ENCODE measurements around the gene TIMP4. TPM values are rescaled to one million over a fixed set of nuclear protein-coding genes. Genes with fewer than 3 reads are reported as not detected.

Gene TIMP4
- total RNA-seq, 1 experiment from 2014 or later, result not detected

- POLR2A ChIA-PET, result interaction anchor here (0.6 kb wide), 1 partner anchor 251 kb away, joined by 4 read pairs; no protein-coding TSS in a partner anchor
- intact Hi-C loops (cut with micrococcal nuclease), result no loop called here
- CTCF ChIA-PET, result no interaction called here
- no peak for DNase-seq (ENCODE audit: unreplicated experiment)
- no peak for TF ChIP-seq CTCF (IDR thresholded peaks at IDR 0.05; ENCODE audit: unreplicated experiment)
- no TSS peak for BruUV-seq (replicated peaks)
- H3K4me3 Mint-ChIP-seq (ENCODE audit: unreplicated experiment), result no peak overlapping the region
- no peaks in the 10 kb centered on the region for H3K36me3 Mint-ChIP-seq (ENCODE audit: insufficient read depth, unreplicated experiment)
- no peaks in the 10 kb centered on the region for H3K9me3 Mint-ChIP-seq (ENCODE audit: unreplicated experiment)
- H3K4me1 Mint-ChIP-seq (ENCODE audit: insufficient read depth, unreplicated experiment), result peaks cover 5% of the 10 kb centered on the region
- H3K27me3 Mint-ChIP-seq (ENCODE audit: insufficient read depth, unreplicated experiment), result peaks cover 43% of the 10 kb centered on the region
- H3K27ac Mint-ChIP-seq (ENCODE audit: low read depth, unreplicated experiment), result no peak overlapping the region
These were observed 43.6 kb downstream of the TIMP4 start for GRCh38 chr3:12115104-12115503.

DNA sequence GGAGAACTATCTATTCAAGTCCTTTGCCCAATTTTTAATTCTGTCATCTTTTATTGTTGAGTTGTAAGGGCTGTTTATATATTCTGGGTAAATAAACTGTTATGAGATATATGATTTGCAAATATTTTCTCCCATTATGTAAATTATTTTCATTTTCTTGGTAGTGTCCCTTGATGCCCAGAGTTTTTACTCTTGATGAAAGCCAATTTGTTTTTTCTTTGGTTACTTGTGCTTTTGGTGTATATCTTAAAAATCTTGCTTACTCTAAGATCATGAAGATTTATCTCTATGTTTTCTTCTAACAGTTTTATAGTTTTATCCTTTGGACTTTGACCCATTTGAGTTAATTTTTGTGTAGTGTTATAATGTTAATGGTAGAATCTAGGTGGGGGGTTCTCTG, 44.5 kb downstream of the TIMP4 start:
- DNase-seq (ENCODE audit: unreplicated experiment), result no peak
- peaks cover 5% of the 10 kb centered on the region for H3K4me1 Mint-ChIP-seq (ENCODE audit: insufficient read depth, unreplicated experiment)
- CTCF ChIA-PET, result no interaction called here

GRCh38 chr3:12107071-12107713, 51.5 kb downstream of the TIMP4 start:
- Mint-ChIP-seq H3K4me3 (ENCODE audit: unreplicated experiment) (no peak overlapping the region), H3K9me3 (ENCODE audit: unreplicated experiment) (no peaks in the 10 kb centered on the region), H3K4me1 (ENCODE audit: insufficient read depth, unreplicated experiment) (no peaks in the 10 kb centered on the region), H3K27me3 (ENCODE audit: insufficient read depth, unreplicated experiment) (peaks cover under 1% of the 10 kb centered on the region), H3K27ac (ENCODE audit: low read depth, unreplicated experiment) (no peak overlapping the region), H3K36me3 (ENCODE audit: insufficient read depth, unreplicated experiment) (no peaks in the 10 kb centered on the region)
- no peak for DNase-seq (ENCODE audit: unreplicated experiment)
- ChIA-PET CTCF (interaction anchor here (1.2 kb wide), 1 partner anchor 9 kb away, joined by 5 read pairs; no protein-coding TSS in a partner anchor), POLR2A (no interaction called here)
- intact Hi-C loops (cut with micrococcal nuclease), result no loop called here
- BruUV-seq (replicated peaks), result no TSS peak
- no peak for TF ChIP-seq CTCF (IDR thresholded peaks at IDR 0.05; ENCODE audit: unreplicated experiment)

More for the DNA sequence above, 44.5 kb downstream of the TIMP4 start:
- no peaks in the 10 kb centered on the region for H3K9me3 Mint-ChIP-seq (ENCODE audit: unreplicated experiment)
- BruUV-seq (replicated peaks), result no TSS peak
- no peak for TF ChIP-seq CTCF (IDR thresholded peaks at IDR 0.05; ENCODE audit: unreplicated experiment)
- no peaks in the 10 kb centered on the region for H3K36me3 Mint-ChIP-seq (ENCODE audit: insufficient read depth, unreplicated experiment)
- POLR2A ChIA-PET, result no interaction called here
- intact Hi-C loops (cut with micrococcal nuclease), result no loop called here
- H3K27me3 Mint-ChIP-seq (ENCODE audit: insufficient read depth, unreplicated experiment), result peaks cover 43% of the 10 kb centered on the region
- H3K4me3 Mint-ChIP-seq (ENCODE audit: unreplicated experiment), result no peak overlapping the region
- H3K27ac Mint-ChIP-seq (ENCODE audit: low read depth, unreplicated experiment), result no peak overlapping the region

Other genes with a start within 250 kb of the TIMP4 start
- gene SYN2, start 154.5 kb downstream of the TIMP4 start, total RNA-seq (2022), result not detected in 2 replicates
- 7.1 and 12.4 TPM in 2 replicates for gene PPARG, start 130.2 kb upstream of the TIMP4 start, total RNA-seq (2022)